ENCODE measurements around the gene ZNF691.

Gene ZNF691

DNA sequence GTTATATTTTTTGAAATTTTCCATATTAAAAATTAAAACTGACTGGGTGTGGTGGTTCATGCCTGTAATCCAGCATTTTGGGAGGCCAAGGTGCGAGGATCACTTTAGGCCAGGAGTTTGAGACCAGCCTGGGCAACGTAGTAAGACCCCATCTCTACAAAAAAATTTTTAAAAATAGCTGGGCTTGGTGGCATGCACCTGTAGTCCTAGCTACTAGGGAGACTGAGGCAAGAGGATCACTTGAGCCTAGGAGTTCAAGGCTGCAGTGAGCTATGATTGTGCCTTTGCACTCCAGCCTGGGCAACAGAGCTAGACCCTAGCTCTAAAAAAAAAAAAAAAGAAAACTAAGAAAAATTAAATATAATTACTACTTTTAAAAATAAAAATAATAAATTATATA is 24.7 kb upstream of the ZNF691 start:
- no peaks in the 10 kb centered on the region for H3K79me2 ChIP-seq (ENCODE audit: insufficient read depth, low read depth)
- H3K4me1 ChIP-seq (ENCODE audit: low read depth, poor library complexity, severe bottlenecking), result peaks cover 19% of the 10 kb centered on the region
- no peak overlapping the region for H3K4me3 ChIP-seq (IDR thresholded peaks at IDR 0.05; ENCODE audit: insufficient read depth, low read depth, low read length)
- H3K4me2 ChIP-seq, result no peak overlapping the region
- H4K20me1 ChIP-seq (ENCODE audit: insufficient read depth), result no peaks in the 10 kb centered on the region
- no peak overlapping the region for H3K9ac ChIP-seq
- no peak overlapping the region for H2AFZ ChIP-seq (ENCODE audit: low read depth)
- H3K27me3 ChIP-seq (ENCODE audit: insufficient read depth, low read depth), result no peaks in the 10 kb centered on the region
- no peaks in the 10 kb centered on the region for H3K36me3 ChIP-seq (ENCODE audit: insufficient read depth)
- no peak overlapping the region for H3K27ac ChIP-seq
- TF ChIP-seq, protein P1, sequence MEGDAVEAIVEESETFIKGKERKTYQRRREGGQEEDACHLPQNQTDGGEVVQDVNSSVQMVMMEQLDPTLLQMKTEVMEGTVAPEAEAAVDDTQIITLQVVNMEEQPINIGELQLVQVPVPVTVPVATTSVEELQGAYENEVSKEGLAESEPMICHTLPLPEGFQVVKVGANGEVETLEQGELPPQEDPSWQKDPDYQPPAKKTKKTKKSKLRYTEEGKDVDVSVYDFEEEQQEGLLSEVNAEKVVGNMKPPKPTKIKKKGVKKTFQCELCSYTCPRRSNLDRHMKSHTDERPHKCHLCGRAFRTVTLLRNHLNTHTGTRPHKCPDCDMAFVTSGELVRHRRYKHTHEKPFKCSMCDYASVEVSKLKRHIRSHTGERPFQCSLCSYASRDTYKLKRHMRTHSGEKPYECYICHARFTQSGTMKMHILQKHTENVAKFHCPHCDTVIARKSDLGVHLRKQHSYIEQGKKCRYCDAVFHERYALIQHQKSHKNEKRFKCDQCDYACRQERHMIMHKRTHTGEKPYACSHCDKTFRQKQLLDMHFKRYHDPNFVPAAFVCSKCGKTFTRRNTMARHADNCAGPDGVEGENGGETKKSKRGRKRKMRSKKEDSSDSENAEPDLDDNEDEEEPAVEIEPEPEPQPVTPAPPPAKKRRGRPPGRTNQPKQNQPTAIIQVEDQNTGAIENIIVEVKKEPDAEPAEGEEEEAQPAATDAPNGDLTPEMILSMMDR (conservative IDR thresholded peaks at IDR 0.05; ENCODE audit: low read depth, low read length), result no peak

DNA sequence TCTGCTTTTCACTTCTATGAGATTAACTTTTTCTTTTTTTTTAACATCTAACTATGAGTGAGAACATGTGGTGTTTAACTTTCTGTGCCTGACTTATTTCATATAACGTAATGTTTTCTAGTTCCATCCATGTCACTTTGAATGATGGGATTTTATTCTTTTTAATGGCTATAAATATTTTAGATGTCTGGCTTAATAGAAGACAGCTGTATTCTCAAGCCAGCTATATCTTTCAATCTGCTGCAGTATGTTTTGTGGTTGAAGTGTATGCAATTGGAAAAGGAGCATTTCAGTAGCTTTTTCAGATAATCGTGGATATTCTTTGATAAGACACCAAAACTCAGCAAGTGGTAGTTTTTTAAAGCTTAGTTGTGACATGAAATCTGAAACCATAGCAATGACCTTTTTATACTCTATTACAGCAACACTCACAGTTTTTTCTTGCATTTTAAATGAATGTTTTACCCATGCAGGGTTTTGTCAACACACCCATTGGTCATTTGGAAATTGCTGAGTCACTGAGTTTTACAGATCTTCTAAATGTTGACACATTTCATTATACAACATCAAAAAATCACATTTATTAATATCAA is 23.5 kb upstream of the ZNF691 start:
- Histone ChIP-seq H3K27me3 (ENCODE audit: insufficient read depth, low read depth) (no peaks in the 10 kb centered on the region), H3K79me2 (ENCODE audit: insufficient read depth, low read depth) (no peaks in the 10 kb centered on the region), H3K4me2 (peak overlapping the region; percentile 19; the same call in 1 of the 2 replicates), H2AFZ (ENCODE audit: low read depth) (no peak overlapping the region), H3K27ac (no peak overlapping the region; the same call in 1 of the 2 replicates), H4K20me1 (ENCODE audit: insufficient read depth) (no peaks in the 10 kb centered on the region), H3K36me3 (ENCODE audit: insufficient read depth) (no peaks in the 10 kb centered on the region), H3K4me1 (ENCODE audit: low read depth, poor library complexity, severe bottlenecking) (peaks cover 14% of the 10 kb centered on the region), H3K4me3 (IDR thresholded peaks at IDR 0.05; ENCODE audit: insufficient read depth, low read depth, low read length) (no peak overlapping the region), H3K9ac (no peak overlapping the region)
- TF ChIP-seq, protein P1 (conservative IDR thresholded peaks at IDR 0.05; ENCODE audit: low read depth, low read length), result no peak

DNA sequence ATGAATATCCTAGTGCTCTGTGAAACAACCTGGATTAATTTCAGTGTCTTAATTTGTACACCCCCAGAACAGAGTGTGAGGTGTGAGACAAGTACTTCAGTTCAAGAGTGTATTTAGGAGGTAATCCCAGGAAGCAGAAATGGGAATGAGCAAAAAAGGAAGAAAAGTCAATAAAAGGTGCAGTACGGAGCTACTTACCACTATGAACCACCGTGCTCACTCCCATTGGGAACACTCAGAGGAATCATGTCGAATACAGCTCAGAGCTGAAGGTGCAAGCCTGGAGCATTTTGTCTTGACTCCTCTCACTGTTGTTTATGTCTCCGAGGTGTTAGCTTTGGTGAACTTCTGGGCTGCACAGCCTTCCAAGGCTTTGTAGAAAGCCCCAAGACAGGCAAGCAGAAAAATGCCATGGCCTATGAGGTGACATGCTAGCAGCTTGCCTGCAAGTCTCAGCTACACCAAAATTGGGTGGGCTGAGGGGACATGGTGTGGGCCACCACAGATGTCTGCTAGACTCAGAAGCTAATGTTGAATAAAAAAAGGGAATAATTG is 21.9 kb upstream of the ZNF691 start:
- Histone ChIP-seq H3K4me2 (no peak overlapping the region), H3K36me3 (ENCODE audit: insufficient read depth) (no peaks in the 10 kb centered on the region), H3K79me2 (ENCODE audit: insufficient read depth, low read depth) (no peaks in the 10 kb centered on the region), H3K4me3 (IDR thresholded peaks at IDR 0.05; ENCODE audit: insufficient read depth, low read depth, low read length) (no peak overlapping the region), H3K4me1 (ENCODE audit: low read depth, poor library complexity, severe bottlenecking) (peaks cover 13% of the 10 kb centered on the region), H2AFZ (ENCODE audit: low read depth) (no peak overlapping the region), H3K9ac (no peak overlapping the region), H3K27me3 (ENCODE audit: insufficient read depth, low read depth) (no peaks in the 10 kb centered on the region), H3K27ac (no peak overlapping the region), H4K20me1 (ENCODE audit: insufficient read depth) (no peaks in the 10 kb centered on the region)
- TF ChIP-seq, protein P1 (conservative IDR thresholded peaks at IDR 0.05; ENCODE audit: low read depth, low read length), result no peak

DNA sequence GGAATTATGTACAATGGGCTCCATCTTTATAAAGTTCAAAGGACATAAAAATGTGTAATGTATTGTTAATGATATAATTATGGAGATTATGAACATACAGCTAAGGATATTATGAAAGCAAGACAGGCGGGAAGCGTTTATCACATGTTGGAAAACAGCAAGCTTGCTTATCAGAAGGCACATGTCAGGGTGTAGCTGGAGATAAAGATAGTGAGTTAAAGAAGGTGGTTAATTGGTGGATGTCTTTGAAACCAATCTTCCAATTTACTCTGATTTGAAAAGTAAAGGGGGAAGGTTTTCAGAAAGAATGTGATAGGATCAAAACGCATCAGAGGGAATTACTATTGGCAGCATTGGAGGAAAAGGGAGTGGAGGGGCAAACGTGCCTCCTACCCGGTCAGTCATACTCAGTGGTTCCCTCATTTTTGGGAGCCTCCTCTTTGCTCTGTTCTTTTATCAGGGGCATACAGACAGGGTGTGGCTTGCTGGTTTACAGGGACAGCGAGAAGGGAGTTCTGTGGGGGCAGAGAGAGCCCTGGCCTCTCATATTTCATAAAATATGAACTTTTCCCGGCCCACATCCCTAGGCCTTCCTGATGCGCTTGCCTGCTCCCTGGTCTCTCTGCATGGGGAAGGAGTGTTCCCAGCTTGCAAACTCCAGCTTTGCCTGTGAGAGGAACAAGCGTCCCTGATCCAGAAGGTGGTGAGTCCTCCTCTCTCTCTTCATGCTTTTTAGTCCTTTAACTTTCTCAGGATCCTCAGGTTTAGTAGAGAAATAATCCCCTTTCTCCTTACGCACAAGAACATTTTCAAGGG is 21.2 kb upstream of the ZNF691 start:
- H2AFZ ChIP-seq (ENCODE audit: low read depth), result no peak overlapping the region
- H3K79me2 ChIP-seq (ENCODE audit: insufficient read depth, low read depth), result no peaks in the 10 kb centered on the region
- no peak overlapping the region for H3K9ac ChIP-seq
- peaks cover 13% of the 10 kb centered on the region for H3K4me1 ChIP-seq (ENCODE audit: low read depth, poor library complexity, severe bottlenecking)
- TF ChIP-seq, protein P1 (conservative IDR thresholded peaks at IDR 0.05; ENCODE audit: low read depth, low read length), result no peak
- H3K36me3 ChIP-seq (ENCODE audit: insufficient read depth), result no peaks in the 10 kb centered on the region
- no peak overlapping the region for H3K27ac ChIP-seq
- H3K4me2 ChIP-seq, result no peak overlapping the region
- no peak overlapping the region for H3K4me3 ChIP-seq (IDR thresholded peaks at IDR 0.05; ENCODE audit: insufficient read depth, low read depth, low read length)
- H4K20me1 ChIP-seq (ENCODE audit: insufficient read depth), result no peaks in the 10 kb centered on the region
- no peaks in the 10 kb centered on the region for H3K27me3 ChIP-seq (ENCODE audit: insufficient read depth, low read depth)
